Measurements from ENCODE around the gene TDRD5.

The TDRD5 gene

DNA sequence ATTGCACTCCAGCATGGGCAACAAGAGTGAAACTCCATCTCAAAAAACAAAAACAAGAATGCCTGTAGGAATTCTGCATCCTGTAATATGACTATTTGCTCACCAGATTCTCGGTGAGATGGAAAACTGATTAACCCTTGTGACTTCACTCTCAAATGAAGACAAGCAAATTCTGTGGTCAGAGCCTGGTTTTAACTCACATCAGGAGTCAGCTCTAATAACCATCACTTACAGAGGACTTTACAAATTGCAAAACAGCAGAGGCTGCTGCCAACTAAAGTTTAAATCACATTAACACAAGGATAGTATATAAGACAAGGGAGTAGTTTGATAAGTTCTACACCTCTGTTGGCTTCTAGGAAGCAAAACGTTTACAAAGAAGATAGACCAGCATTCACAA is 115.8 kb downstream of the TDRD5 start:
- H3K4me3 ChIP-seq (ENCODE audit: low read depth, low read length), result no peak overlapping the region
- no peak for DNase-seq (ENCODE audit: low read depth)
- TF ChIP-seq, protein P1, sequence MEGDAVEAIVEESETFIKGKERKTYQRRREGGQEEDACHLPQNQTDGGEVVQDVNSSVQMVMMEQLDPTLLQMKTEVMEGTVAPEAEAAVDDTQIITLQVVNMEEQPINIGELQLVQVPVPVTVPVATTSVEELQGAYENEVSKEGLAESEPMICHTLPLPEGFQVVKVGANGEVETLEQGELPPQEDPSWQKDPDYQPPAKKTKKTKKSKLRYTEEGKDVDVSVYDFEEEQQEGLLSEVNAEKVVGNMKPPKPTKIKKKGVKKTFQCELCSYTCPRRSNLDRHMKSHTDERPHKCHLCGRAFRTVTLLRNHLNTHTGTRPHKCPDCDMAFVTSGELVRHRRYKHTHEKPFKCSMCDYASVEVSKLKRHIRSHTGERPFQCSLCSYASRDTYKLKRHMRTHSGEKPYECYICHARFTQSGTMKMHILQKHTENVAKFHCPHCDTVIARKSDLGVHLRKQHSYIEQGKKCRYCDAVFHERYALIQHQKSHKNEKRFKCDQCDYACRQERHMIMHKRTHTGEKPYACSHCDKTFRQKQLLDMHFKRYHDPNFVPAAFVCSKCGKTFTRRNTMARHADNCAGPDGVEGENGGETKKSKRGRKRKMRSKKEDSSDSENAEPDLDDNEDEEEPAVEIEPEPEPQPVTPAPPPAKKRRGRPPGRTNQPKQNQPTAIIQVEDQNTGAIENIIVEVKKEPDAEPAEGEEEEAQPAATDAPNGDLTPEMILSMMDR (IDR thresholded peaks at IDR 0.05; ENCODE audit: control insufficient read depth, extremely low read depth, insufficient read depth), result no peak

DNA sequence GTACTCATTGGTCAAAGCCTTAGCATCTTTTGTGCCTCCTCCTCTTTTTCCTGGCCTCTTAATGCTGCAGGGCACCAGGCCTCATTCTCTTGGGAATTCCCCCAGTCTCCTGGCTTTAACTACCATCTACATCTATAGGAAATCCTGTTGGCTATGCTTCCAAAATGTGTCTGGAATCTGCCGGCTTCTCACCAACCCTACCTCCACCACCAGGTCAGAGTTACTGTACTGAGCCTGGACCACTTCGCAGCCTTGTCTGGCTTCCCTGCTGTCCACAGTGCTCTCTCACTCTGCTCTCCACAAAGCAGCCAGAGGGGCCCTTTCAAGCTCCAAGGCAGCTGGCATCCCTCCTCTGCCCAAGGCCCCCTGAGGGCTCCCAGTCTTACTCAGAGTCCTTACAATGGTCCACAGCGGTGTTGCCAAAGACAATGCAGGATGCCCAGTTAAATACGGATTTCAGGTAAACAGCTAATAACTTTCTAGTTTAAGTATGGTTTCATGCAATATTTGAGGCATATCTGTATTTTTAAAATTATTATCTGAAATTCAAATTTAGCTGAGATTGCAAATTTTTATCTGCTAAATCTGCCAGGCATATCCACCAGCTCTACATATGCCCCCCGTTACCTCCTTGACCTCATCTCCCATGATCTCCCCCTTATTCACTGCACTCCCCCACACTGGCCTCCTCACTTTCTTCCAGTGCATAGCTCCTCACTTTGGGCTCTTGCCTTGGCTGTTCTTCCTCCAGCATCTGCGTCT is 117.0 kb downstream of the TDRD5 start:
- H3K4me3 ChIP-seq (ENCODE audit: low read depth, low read length), result no peak overlapping the region
- DNase-seq (ENCODE audit: low read depth), result no peak
- TF ChIP-seq, protein P1 (IDR thresholded peaks at IDR 0.05; ENCODE audit: control insufficient read depth, extremely low read depth, insufficient read depth), result no peak

GRCh38 chr1:179709841-179710329 is 118.3 kb downstream of the TDRD5 start:
- no peak for DNase-seq (ENCODE audit: low read depth)
- no peak overlapping the region for H3K4me3 ChIP-seq (ENCODE audit: low read depth, low read length)
- TF ChIP-seq, protein P1 (IDR thresholded peaks at IDR 0.05; ENCODE audit: control insufficient read depth, extremely low read depth, insufficient read depth), result no peak

GRCh38 chr1:179714159-179714558 is 122.5 kb downstream of the TDRD5 start:
- TF ChIP-seq, protein P1 (IDR thresholded peaks at IDR 0.05; ENCODE audit: control insufficient read depth, extremely low read depth, insufficient read depth), result no peak
- no peak overlapping the region for H3K4me3 ChIP-seq (ENCODE audit: low read depth, low read length)
- no peak for DNase-seq (ENCODE audit: low read depth)

- no peak overlapping the region for H3K4me3 ChIP-seq (ENCODE audit: low read depth, low read length)
- TF ChIP-seq, protein P1 (IDR thresholded peaks at IDR 0.05; ENCODE audit: control insufficient read depth, extremely low read depth, insufficient read depth), result no peak
- no peak for DNase-seq (ENCODE audit: low read depth)
Measured at GRCh38 chr1:179714623-179715022, 123.0 kb downstream of the TDRD5 start.

DNA sequence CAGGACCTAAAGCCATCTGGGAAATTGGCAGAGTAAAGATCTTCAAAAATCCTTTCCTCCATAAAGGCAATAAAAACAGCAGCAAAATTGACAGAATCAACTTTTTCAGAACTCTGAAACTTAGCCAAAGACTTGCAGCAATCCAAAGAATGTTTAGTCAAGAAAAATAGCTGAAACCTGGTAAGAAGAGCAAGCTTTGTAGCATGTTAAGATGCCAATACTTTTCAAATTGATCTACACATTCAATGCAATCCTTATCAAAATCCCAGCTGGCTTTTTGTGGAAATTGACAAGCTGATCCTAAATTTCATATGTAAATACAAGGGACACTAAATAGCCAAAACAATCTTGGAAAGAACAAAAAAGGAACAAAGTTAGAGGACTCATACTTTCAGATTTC is 127.6 kb downstream of the TDRD5 start:
- TF ChIP-seq, protein P1 (IDR thresholded peaks at IDR 0.05; ENCODE audit: control insufficient read depth, extremely low read depth, insufficient read depth), result no peak
- no peak overlapping the region for H3K4me3 ChIP-seq (ENCODE audit: low read depth, low read length)
- no peak for DNase-seq (ENCODE audit: low read depth)

DNA sequence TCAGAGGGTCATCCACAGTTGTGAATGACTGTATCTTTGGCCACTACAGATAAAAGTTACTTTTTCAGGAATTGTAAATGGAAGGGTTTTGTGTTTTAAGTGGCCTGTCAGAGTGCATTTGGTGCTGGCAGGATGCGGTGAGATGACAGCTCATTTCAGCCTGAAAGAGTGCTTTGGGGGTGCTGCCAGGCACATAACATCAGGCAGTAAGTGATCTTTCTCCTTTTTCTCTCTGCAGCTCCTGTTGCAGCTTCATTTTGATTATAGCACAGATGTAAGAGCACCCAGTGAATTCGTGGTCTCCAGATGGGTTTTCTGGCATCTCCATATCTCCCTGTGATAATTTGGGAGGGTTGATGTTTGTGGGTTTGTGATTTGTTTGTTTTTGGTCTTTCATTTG is 136.6 kb downstream of the TDRD5 start:
- TF ChIP-seq, protein P1 (IDR thresholded peaks at IDR 0.05; ENCODE audit: control insufficient read depth, extremely low read depth, insufficient read depth), result no peak
- no peak overlapping the region for H3K4me3 ChIP-seq (ENCODE audit: low read depth, low read length)
- no peak for DNase-seq (ENCODE audit: low read depth)

All from LNCaP clone FGC (cell line).